Measurements from ENCODE around the gene RBM25. TPM values are rescaled to one million over a fixed set of nuclear protein-coding genes. Genes with fewer than 3 reads are reported as not detected.
"Not testable (repeated sequence)": the region's sequence is repeated elsewhere in the genome, so short reads cannot be mapped to it uniquely, and the experiment has no call there.

The RBM25 gene
- total RNA-seq, 2 donors from 2014 or later, result 52.7 to 75.8 TPM

GRCh38 chr14:73168691-73169090 is 110.4 kb downstream of the RBM25 start:
- no peak for ATAC-seq
- Histone ChIP-seq H3K27ac (no peak overlapping the region), H3K27me3 (no peaks in the 10 kb centered on the region), H3K36me3 (replicated peaks in 1 of 2; ENCODE audit: insufficient read depth in 1 of 2, low read depth in 2 of 2) (peaks cover 0 to 13% of the 10 kb centered on the region in 2 donors), H3K9me3 (no peaks in the 10 kb centered on the region), H3K4me1 (no peaks in the 10 kb centered on the region), H3K4me3 (no peak overlapping the region)
- 75 to 80% methylated on average over 11 to 14 of the region's 14 CpGs for WGBS, 2 donors
- intact Hi-C loops (cut with DNase I), result no loop called here
- no peak for TF ChIP-seq CTCF (IDR thresholded peaks at IDR 0.05)
- peak in 1 of 4 donors; percentile 12 for DNase-seq

- H3K4me3 ChIP-seq; H3K27ac ChIP-seq; H3K27me3 ChIP-seq; H3K4me1 ChIP-seq; intact Hi-C loops (cut with DNase I); ATAC-seq; DNase-seq; H3K9me3 ChIP-seq: not testable (repeated sequence)
- WGBS, 2 donors, result 85 to 95% methylated on average over 6 of the region's 6 CpGs
- H3K36me3 ChIP-seq (replicated peaks in 1 of 2; ENCODE audit: insufficient read depth in 1 of 2, low read depth in 2 of 2), result peaks cover 0 to 16% of the 10 kb centered on the region in 2 donors
Measured at GRCh38 chr14:73169855-73170254, 111.5 kb downstream of the RBM25 start.

- intact Hi-C loops (cut with DNase I), result no loop called here
- H3K4me1 ChIP-seq, result no peaks in the 10 kb centered on the region
- WGBS, 2 donors, result 88 to 91% methylated on average over 11 of the region's 11 CpGs
- H3K4me3 ChIP-seq, result no peak overlapping the region
- peaks cover 0 to 17% of the 10 kb centered on the region in 2 donors for H3K36me3 ChIP-seq (replicated peaks in 1 of 2; ENCODE audit: insufficient read depth in 1 of 2, low read depth in 2 of 2)
- TF ChIP-seq POLR2A (IDR thresholded peaks at IDR 0.05) (no peak), CTCF (IDR thresholded peaks at IDR 0.05) (no peak)
- H3K27ac ChIP-seq, result no peak overlapping the region
- DNase-seq (no peak), ATAC-seq (no peak)
- H3K27me3 ChIP-seq, result no peaks in the 10 kb centered on the region
- no peaks in the 10 kb centered on the region for H3K9me3 ChIP-seq
Measured at GRCh38 chr14:73170686-73171085, 112.4 kb downstream of the RBM25 start.

- intact Hi-C loops (cut with DNase I), result no loop called here
- peaks cover 0 to 17% of the 10 kb centered on the region in 2 donors for H3K36me3 ChIP-seq (replicated peaks in 1 of 2; ENCODE audit: insufficient read depth in 1 of 2, low read depth in 2 of 2)
Measured at GRCh38 chr14:73172500-73172899, 114.2 kb downstream of the RBM25 start.

GRCh38 chr14:73173092-73173735 is 114.9 kb downstream of the RBM25 start:
- Histone ChIP-seq H3K4me1 (no peaks in the 10 kb centered on the region), H3K36me3 (replicated peaks in 1 of 2; ENCODE audit: insufficient read depth in 1 of 2, low read depth in 2 of 2) (peaks cover 0 to 17% of the 10 kb centered on the region in 2 donors), H3K9me3 (no peaks in the 10 kb centered on the region), H3K4me3 (no peak overlapping the region), H3K27ac (no peak overlapping the region), H3K27me3 (no peaks in the 10 kb centered on the region)
- 29 to 34% methylated on average over 3 of the region's 3 CpGs for WGBS, 2 donors
- TF ChIP-seq POLR2A (IDR thresholded peaks at IDR 0.05) (no peak), CTCF (IDR thresholded peaks at IDR 0.05) (peak; percentile 15 to 46 (median 39))
- intact Hi-C loops (cut with DNase I), result no loop called here
- no peak for ATAC-seq
- DNase-seq, result no peak

More at GRCh38 chr14:73172500-73172899, 114.2 kb downstream of the RBM25 start:
- Histone ChIP-seq H3K4me3 (no peak overlapping the region), H3K27me3 (no peaks in the 10 kb centered on the region), H3K4me1 (no peaks in the 10 kb centered on the region), H3K9me3 (no peaks in the 10 kb centered on the region), H3K27ac (no peak overlapping the region)
- 90 to 92% methylated on average over 3 of the region's 3 CpGs for WGBS, 2 donors
- DNase-seq (no peak), ATAC-seq (no peak)
- TF ChIP-seq POLR2A (IDR thresholded peaks at IDR 0.05) (no peak), CTCF (IDR thresholded peaks at IDR 0.05) (no peak)

Small RNA genes lying within 50 kb of the gene (small RNA-seq; reads per million reads assigned to genes)
- gene RN7SL586P, result not detected

Other genes starting within 250 kb of the RBM25 start
- 1 to 10 TPM in 1 of 2 donors, under 1 TPM in 1; 0.78 to 4.0 TPM for gene DPF3, start 164.4 kb upstream of the RBM25 start, total RNA-seq
- 10 to 100 TPM; 10.4 to 39.2 TPM for gene DCAF4, start 132.1 kb upstream of the RBM25 start, total RNA-seq
- gene ZFYVE1, start 31.4 kb upstream of the RBM25 start, total RNA-seq, result 10 to 100 TPM in 1 of 2 donors, 1 to 10 TPM in 1; 6.5 to 16.8 TPM
- 10 to 100 TPM; 14.2 to 21.8 TPM for gene PSEN1, start 78.0 kb downstream of the RBM25 start, total RNA-seq
- 10 to 100 TPM in 1 of 2 donors, 1 to 10 TPM in 1; 9.6 to 13.5 TPM for gene PAPLN, start 179.0 kb downstream of the RBM25 start, total RNA-seq

Measured in body of pancreas (tissue), 4 donors.